GM21825 (cell line): Measurements from ENCODE around the gene MED13L.

Source experiments
- ATAC-seq: cut with Tn5 transposase; IDR thresholded peaks from one replicate; pipeline ENCODE4 v1.9.1; 2021; ENCODE audit warnings: mild to moderate bottlenecking, moderate library complexity; ENCODE audit not compliant: unreplicated experiment

The MED13L gene

GRCh38 chr12:116099652-116100432 lies 177.7 kb downstream of the MED13L start:
- no peak for ATAC-seq

GRCh38 chr12:116096874-116097273 lies 180.6 kb downstream of the MED13L start:
- no peak for ATAC-seq

- no peak for ATAC-seq
Measured at GRCh38 chr12:116094475-116094874, 183.0 kb downstream of the MED13L start.

- ATAC-seq, result no peak
Measured at GRCh38 chr12:116093915-116094314, 183.6 kb downstream of the MED13L start.

GRCh38 chr12:116092776-116093175 lies 184.7 kb downstream of the MED13L start:
- ATAC-seq, result no peak

- no peak for ATAC-seq
Measured at GRCh38 chr12:116092162-116092561, 185.3 kb downstream of the MED13L start.

- ATAC-seq, result no peak
Measured at GRCh38 chr12:116091579-116091978, 185.9 kb downstream of the MED13L start.

GRCh38 chr12:116090516-116090915 lies 187.0 kb downstream of the MED13L start:
- no peak for ATAC-seq

GRCh38 chr12:116089080-116089479 lies 188.4 kb downstream of the MED13L start:
- ATAC-seq, result no peak

GRCh38 chr12:116087962-116088361 lies 189.5 kb downstream of the MED13L start:
- ATAC-seq, result no peak

- no peak for ATAC-seq
Measured at GRCh38 chr12:116087399-116087798, 190.1 kb downstream of the MED13L start.

GRCh38 chr12:116080415-116080814 lies 197.1 kb downstream of the MED13L start:
- no peak for ATAC-seq

- ATAC-seq, result no peak
Measured at GRCh38 chr12:116078396-116078795, 199.1 kb downstream of the MED13L start.

GRCh38 chr12:116077431-116077830 lies 200.1 kb downstream of the MED13L start:
- no peak for ATAC-seq

- ATAC-seq, result no peak
Measured at GRCh38 chr12:116076399-116076798, 201.1 kb downstream of the MED13L start.

- no peak for ATAC-seq
Measured at GRCh38 chr12:116074686-116075085, 202.8 kb downstream of the MED13L start.

GRCh38 chr12:116071555-116072230 lies 205.8 kb downstream of the MED13L start:
- no peak for ATAC-seq

- ATAC-seq, result no peak
Measured at GRCh38 chr12:116070444-116070843, 207.0 kb downstream of the MED13L start.

GRCh38 chr12:116069943-116070342 lies 207.6 kb downstream of the MED13L start:
- ATAC-seq, result no peak

- ATAC-seq, result no peak
Measured at GRCh38 chr12:116068853-116069252, 208.6 kb downstream of the MED13L start.

GRCh38 chr12:116068371-116068770 lies 209.1 kb downstream of the MED13L start:
- ATAC-seq, result no peak

GRCh38 chr12:116067892-116068291 lies 209.6 kb downstream of the MED13L start:
- no peak for ATAC-seq
